ENCODE results near the gene SIRT5. TPM values are rescaled to one million over a fixed set of nuclear protein-coding genes. Genes with fewer than 3 reads are reported as not detected.

Gene SIRT5
- total RNA-seq, 1 experiment from 2014 or later = 10.9 TPM

DNA sequence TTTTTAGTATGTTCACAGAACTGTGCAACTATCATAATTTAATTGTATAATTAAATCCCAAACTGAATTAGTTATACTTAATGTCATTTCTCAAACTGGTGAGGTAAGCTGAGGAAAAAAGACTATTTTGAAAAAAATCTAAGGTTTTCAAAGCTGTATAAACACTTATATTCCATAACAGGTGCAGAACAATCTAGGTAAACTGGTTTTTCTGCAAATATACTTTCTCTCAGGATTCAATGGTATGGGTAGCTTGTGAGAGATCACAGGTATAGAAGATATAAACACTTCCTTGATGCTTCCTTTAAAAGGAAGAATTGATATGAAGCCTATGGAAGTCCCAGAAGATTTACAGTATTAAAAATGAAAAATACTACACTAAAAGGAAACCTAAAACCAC lies 74.4 kb downstream of the SIRT5 start:
- no peak for ATAC-seq
- no peaks in the 10 kb centered on the region for H4K20me1 ChIP-seq (ENCODE audit: low read length)
- no TSS peak for BruUV-seq (replicated peaks)
- H3K27me3 ChIP-seq (ENCODE audit: low read length) = no peaks in the 10 kb centered on the region
- H3K4me2 ChIP-seq (ENCODE audit: low read length) = no peak overlapping the region
- no peak overlapping the region for H3K27ac ChIP-seq (ENCODE audit: low read length)
- TF ChIP-seq EZH2 (IDR thresholded peaks at IDR 0.05; ENCODE audit: low read length, unreplicated experiment) = no peak
- H3K9ac ChIP-seq (ENCODE audit: low read length) = no peak overlapping the region
- intact Hi-C loops (cut with micrococcal nuclease) = loop anchor here (10.0 kb wide), 1 partner anchor 46 kb away; no protein-coding TSS in a partner anchor
- H3K9me2 ChIP-seq (replicated peaks; ENCODE audit: low read length) = no peaks in the 10 kb centered on the region
- peak; percentile 11 for DNase-seq
- H3K4me1 ChIP-seq (ENCODE audit: insufficient read depth, low read length) = peaks cover 9% of the 10 kb centered on the region; the same call in 1 of the 2 replicates
- POLR2A ChIA-PET (ENCODE audit: unreplicated experiment) = no interaction called here
- no peak overlapping the region for H3K4me3 ChIP-seq (ENCODE audit: low read length)
- no peaks in the 10 kb centered on the region for H3F3A ChIP-seq (ENCODE audit: low read length, unreplicated experiment)
- CTCF ChIA-PET = no interaction called here
- no peaks in the 10 kb centered on the region; the same call in 1 of the 2 replicates for H3K36me3 ChIP-seq (ENCODE audit: low read depth, low read length)
- H2AFZ ChIP-seq (ENCODE audit: low read length) = no peak overlapping the region
- no peaks in the 10 kb centered on the region for H3K9me3 ChIP-seq (ENCODE audit: low read length)
- 0 out of 2 replicates have a peak, but pooled peaks cover 5% of the 10 kb centered on the region for H3K79me2 ChIP-seq (ENCODE audit: low read length)

DNA sequence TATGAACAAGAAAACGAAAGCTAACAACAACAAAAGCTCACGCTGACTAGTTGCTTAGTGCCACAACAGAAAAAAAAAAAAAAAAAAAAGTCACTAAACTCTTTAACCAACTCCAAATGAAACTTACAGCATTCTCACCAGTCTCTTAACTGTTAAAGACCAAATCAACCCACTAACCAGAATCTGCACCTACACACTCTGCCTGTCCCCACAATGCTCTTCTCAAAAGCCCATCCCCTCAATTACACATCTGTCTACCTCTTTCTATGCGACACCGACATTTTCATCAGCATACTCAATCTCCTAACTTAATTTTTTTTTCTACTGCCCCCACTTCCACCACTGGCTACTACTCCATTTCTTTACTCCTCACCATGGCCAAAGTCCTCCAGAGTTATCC lies 75.0 kb downstream of the SIRT5 start:
- Histone ChIP-seq H3K79me2 (ENCODE audit: low read length) (0 out of 2 replicates have a peak, but pooled peaks cover 5% of the 10 kb centered on the region), H4K20me1 (ENCODE audit: low read length) (no peaks in the 10 kb centered on the region), H3K36me3 (ENCODE audit: low read depth, low read length) (no peaks in the 10 kb centered on the region; the same call in 1 of the 2 replicates), H3F3A (ENCODE audit: low read length, unreplicated experiment) (no peaks in the 10 kb centered on the region), H3K4me3 (ENCODE audit: low read length) (no peak overlapping the region), H3K27me3 (ENCODE audit: low read length) (no peaks in the 10 kb centered on the region), H3K27ac (ENCODE audit: low read length) (no peak overlapping the region), H2AFZ (ENCODE audit: low read length) (no peak overlapping the region), H3K4me2 (ENCODE audit: low read length) (no peak overlapping the region), H3K9me3 (ENCODE audit: low read length) (no peaks in the 10 kb centered on the region), H3K9ac (ENCODE audit: low read length) (no peak overlapping the region), H3K9me2 (replicated peaks; ENCODE audit: low read length) (no peaks in the 10 kb centered on the region), H3K4me1 (ENCODE audit: insufficient read depth, low read length) (peaks cover 9% of the 10 kb centered on the region; the same call in 1 of the 2 replicates)
- DNase-seq (no peak), ATAC-seq (no peak)
- intact Hi-C loops (cut with micrococcal nuclease) = loop anchor here (10.0 kb wide), 1 partner anchor 45 kb away; no protein-coding TSS in a partner anchor
- BruUV-seq (replicated peaks) = no TSS peak
- TF ChIP-seq, protein P1, sequence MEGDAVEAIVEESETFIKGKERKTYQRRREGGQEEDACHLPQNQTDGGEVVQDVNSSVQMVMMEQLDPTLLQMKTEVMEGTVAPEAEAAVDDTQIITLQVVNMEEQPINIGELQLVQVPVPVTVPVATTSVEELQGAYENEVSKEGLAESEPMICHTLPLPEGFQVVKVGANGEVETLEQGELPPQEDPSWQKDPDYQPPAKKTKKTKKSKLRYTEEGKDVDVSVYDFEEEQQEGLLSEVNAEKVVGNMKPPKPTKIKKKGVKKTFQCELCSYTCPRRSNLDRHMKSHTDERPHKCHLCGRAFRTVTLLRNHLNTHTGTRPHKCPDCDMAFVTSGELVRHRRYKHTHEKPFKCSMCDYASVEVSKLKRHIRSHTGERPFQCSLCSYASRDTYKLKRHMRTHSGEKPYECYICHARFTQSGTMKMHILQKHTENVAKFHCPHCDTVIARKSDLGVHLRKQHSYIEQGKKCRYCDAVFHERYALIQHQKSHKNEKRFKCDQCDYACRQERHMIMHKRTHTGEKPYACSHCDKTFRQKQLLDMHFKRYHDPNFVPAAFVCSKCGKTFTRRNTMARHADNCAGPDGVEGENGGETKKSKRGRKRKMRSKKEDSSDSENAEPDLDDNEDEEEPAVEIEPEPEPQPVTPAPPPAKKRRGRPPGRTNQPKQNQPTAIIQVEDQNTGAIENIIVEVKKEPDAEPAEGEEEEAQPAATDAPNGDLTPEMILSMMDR (conservative IDR thresholded peaks at IDR 0.05; ENCODE audit: low read depth, low read length) = no peak
- no peak for TF ChIP-seq EZH2phosphoT487 (IDR thresholded peaks at IDR 0.05; ENCODE audit: borderline replicate concordance, low read length)
- no peak for TF ChIP-seq EZH2 (IDR thresholded peaks at IDR 0.05; ENCODE audit: low read length, unreplicated experiment)
- POLR2A ChIA-PET (ENCODE audit: unreplicated experiment) = no interaction called here
- CTCF ChIA-PET = no interaction called here

DNA sequence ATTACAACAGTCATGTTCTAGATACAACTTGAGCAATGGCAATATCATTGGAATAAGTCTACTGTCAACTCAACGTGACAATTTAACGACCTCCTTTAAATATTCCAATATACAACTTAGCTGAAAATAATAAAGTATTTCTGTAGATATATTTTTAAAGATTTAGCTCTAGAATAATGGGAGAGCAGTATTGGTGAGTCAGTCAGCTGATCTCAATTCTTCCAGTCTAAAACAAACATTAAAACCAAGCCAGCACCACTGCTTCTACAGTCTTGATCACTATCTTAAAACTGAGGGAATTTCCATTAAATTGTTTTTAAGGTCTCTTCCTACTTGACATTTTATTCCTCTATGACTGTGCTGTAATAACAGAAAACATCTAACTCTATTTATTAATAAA lies 78.9 kb downstream of the SIRT5 start:
- DNase-seq = peak; percentile 44
- no peak for TF ChIP-seq EZH2 (IDR thresholded peaks at IDR 0.05; ENCODE audit: low read length, unreplicated experiment)
- TF ChIP-seq, protein P1 (conservative IDR thresholded peaks at IDR 0.05; ENCODE audit: low read depth, low read length) = no peak
- TF ChIP-seq EZH2phosphoT487 (IDR thresholded peaks at IDR 0.05; ENCODE audit: borderline replicate concordance, low read length) = no peak
- CTCF ChIA-PET = no interaction called here
- H3K4me1 ChIP-seq (ENCODE audit: insufficient read depth, low read length) = peaks cover 9% of the 10 kb centered on the region; the same call in 1 of the 2 replicates
- no peaks in the 10 kb centered on the region for H3K9me3 ChIP-seq (ENCODE audit: low read length)
- no peaks in the 10 kb centered on the region for H3K9me2 ChIP-seq (replicated peaks; ENCODE audit: low read length)
- BruUV-seq (replicated peaks) = no TSS peak
- no peak overlapping the region for H3K9ac ChIP-seq (ENCODE audit: low read length)
- POLR2A ChIA-PET (ENCODE audit: unreplicated experiment) = no interaction called here
- no peaks in the 10 kb centered on the region for H3K27me3 ChIP-seq (ENCODE audit: low read length)
- H3F3A ChIP-seq (ENCODE audit: low read length, unreplicated experiment) = no peaks in the 10 kb centered on the region
- H3K27ac ChIP-seq (ENCODE audit: low read length) = no peak overlapping the region
- intact Hi-C loops (cut with micrococcal nuclease) = no loop called here
- peak; percentile 92 for ATAC-seq
- H4K20me1 ChIP-seq (ENCODE audit: low read length) = no peaks in the 10 kb centered on the region
- peak overlapping the region; percentile 16; the same call in 1 of the 2 replicates for H3K4me2 ChIP-seq (ENCODE audit: low read length)
- no peak overlapping the region for H3K4me3 ChIP-seq (ENCODE audit: low read length)
- no peaks in the 10 kb centered on the region for H3K36me3 ChIP-seq (ENCODE audit: low read depth, low read length)
- H2AFZ ChIP-seq (ENCODE audit: low read length) = no peak overlapping the region
- H3K79me2 ChIP-seq (ENCODE audit: low read length) = 0 out of 2 replicates have a peak, but pooled peaks cover 7% of the 10 kb centered on the region

All from PC-3 (cell line).